ENCODE results near the gene ARHGAP8. TPM values are rescaled to one million over a fixed set of nuclear protein-coding genes. Genes with fewer than 3 reads are reported as not detected.

The ARHGAP8 gene
- polyA plus RNA-seq, 2 donors, result 7.2 to 11.2 TPM

DNA sequence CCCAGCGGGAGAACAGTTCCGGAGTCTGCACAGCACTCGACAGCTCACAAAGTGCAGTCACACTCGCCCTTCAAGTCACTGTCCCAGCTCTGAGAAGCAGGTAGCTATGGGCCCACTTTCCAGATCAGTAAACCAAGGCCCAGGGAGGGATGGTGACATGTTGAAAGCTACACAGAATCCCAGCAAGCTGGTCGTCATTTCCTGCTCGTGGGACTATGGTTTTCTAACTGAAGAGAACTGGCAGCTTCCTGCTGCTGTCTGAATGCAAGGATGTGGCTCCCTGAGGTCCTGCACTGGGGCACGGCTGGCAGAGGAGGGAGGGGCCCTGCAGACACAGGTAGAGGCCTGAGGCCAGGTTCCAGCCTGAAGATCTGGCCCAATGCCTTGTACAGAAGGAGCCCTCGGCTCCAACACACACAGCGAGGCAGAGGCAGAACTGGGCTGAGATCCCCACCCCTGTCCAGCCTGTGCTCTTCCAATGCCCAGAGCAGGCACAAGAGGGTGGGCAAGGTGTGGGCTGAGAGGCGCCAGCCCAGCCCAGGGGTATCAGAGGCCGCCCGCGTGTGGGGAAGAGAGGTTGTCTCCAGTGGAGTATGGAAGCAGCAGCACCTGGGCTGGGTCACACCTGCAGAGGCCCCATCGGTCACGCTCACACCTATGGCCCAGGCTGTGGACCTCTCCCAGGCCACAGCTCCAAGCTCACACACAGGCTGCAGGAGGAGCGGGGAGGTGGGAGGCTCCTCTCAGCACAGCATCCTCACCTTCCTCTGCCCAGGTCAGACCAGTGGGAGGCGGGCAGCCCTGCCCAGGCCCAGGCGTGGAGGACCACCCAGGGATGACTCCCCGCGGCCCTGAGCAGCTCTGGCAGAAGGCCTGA is 138.3 kb downstream of the ARHGAP8 start:
- no peaks in the 10 kb centered on the region for H3K36me3 ChIP-seq (ENCODE audit: control insufficient read depth in 2 of 2, insufficient read depth in 2 of 2, low read length in 1 of 2)
- H3K27me3 ChIP-seq (ENCODE audit: control insufficient read depth in 1 of 2, insufficient read depth in 2 of 2, low read length in 2 of 2), result no peaks in the 10 kb centered on the region
- no peak overlapping the region for H3K27ac ChIP-seq (ENCODE audit: low read depth in 2 of 2, low read length in 1 of 2)
- H3K9me3 ChIP-seq (ENCODE audit: control insufficient read depth in 2 of 2, insufficient read depth in 1 of 2, low read depth in 1 of 2, low read length in 1 of 2), result no peaks in the 10 kb centered on the region
- no peaks in the 10 kb centered on the region for H3K4me1 ChIP-seq (ENCODE audit: control insufficient read depth in 2 of 2, insufficient read depth in 2 of 2, low read length in 1 of 2)
- WGBS, 2 donors, result 75 to 79% methylated on average over 15 to 20 of the region's 20 CpGs
- H3K4me3 ChIP-seq (ENCODE audit: low read depth in 1 of 2, low read length in 2 of 2), result no peak overlapping the region

DNA sequence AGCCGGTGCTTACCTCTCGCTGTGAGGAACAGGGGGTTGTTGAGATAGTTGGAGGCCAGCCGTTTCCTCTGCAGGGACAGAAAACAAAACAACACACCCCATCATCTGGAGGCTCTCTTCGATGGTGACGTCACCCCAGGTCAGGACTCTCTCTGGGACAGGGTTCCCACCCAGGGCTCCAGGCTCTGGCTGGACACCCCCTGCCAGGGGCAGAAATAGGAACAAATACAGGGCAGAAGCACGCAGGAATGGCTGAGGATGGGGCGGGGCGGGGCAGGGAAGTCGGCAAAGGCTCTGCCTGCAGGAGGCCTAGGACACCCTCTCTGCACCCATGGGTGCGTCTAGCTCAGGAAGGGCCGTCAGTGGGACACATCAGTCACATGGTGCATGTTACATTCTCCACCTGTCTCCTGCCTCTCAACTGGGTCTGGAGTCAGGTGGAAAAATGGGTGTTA is 138.9 kb downstream of the ARHGAP8 start:
- H3K4me3 ChIP-seq (ENCODE audit: low read depth in 1 of 2, low read length in 2 of 2), result no peak overlapping the region
- no peaks in the 10 kb centered on the region for H3K27me3 ChIP-seq (ENCODE audit: control insufficient read depth in 1 of 2, insufficient read depth in 2 of 2, low read length in 2 of 2)
- H3K4me1 ChIP-seq (ENCODE audit: control insufficient read depth in 2 of 2, insufficient read depth in 2 of 2, low read length in 1 of 2), result no peaks in the 10 kb centered on the region
- no peaks in the 10 kb centered on the region for H3K9me3 ChIP-seq (ENCODE audit: control insufficient read depth in 2 of 2, insufficient read depth in 1 of 2, low read depth in 1 of 2, low read length in 1 of 2)
- H3K27ac ChIP-seq (ENCODE audit: low read depth in 2 of 2, low read length in 1 of 2), result no peak overlapping the region
- WGBS, 2 donors, result 78 to 83% methylated on average over 11 of the region's 11 CpGs
- H3K36me3 ChIP-seq (ENCODE audit: control insufficient read depth in 2 of 2, insufficient read depth in 2 of 2, low read length in 1 of 2), result no peaks in the 10 kb centered on the region

DNA sequence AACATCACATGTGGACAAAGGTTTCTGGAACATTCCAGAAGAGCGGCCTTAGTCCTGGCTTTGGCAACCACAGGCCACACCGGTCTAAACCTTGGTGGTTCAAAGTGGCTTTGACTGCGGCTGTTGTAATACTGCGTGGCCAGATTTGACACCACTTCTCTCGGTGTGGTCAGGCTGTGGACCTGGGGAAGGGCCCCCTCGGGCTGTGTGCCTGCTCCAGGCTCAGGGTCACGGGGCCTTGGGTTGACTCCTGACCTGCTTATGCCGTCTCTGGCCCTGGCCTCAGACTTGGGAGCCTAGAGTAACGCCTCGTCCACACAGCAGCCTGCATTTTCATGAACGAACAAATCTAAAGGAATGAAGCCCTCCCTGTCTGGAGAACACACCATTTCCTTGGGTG is 139.4 kb downstream of the ARHGAP8 start:
- Histone ChIP-seq H3K27ac (ENCODE audit: low read depth in 2 of 2, low read length in 1 of 2) (no peak overlapping the region), H3K36me3 (ENCODE audit: control insufficient read depth in 2 of 2, insufficient read depth in 2 of 2, low read length in 1 of 2) (no peaks in the 10 kb centered on the region), H3K4me1 (ENCODE audit: control insufficient read depth in 2 of 2, insufficient read depth in 2 of 2, low read length in 1 of 2) (no peaks in the 10 kb centered on the region), H3K27me3 (ENCODE audit: control insufficient read depth in 1 of 2, insufficient read depth in 2 of 2, low read length in 2 of 2) (no peaks in the 10 kb centered on the region), H3K4me3 (ENCODE audit: low read depth in 1 of 2, low read length in 2 of 2) (no peak overlapping the region), H3K9me3 (ENCODE audit: control insufficient read depth in 2 of 2, insufficient read depth in 1 of 2, low read depth in 1 of 2, low read length in 1 of 2) (no peaks in the 10 kb centered on the region)
- WGBS, 2 donors, result 82 to 88% methylated on average over 11 of the region's 11 CpGs

DNA sequence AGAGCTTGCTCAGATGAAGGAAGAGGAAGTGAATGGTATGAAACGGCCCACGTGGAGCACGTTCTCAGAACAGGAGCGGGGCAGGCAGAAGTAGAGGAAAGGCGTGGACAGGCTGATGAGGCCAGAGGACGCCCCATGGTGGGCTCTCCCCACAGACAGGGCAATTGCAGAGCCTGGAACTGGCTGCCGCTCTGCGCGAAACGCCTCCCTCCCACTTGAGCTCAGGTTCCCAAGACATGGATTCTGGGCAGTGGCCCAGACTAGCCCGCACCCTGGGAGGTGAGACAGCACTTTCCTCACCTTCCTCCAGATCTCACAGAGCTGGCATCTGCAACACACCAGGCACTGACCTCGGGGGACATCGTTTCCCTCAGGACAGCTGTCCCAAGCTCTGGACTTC is 139.9 kb downstream of the ARHGAP8 start:
- H3K27me3 ChIP-seq (ENCODE audit: control insufficient read depth in 1 of 2, insufficient read depth in 2 of 2, low read length in 2 of 2), result no peaks in the 10 kb centered on the region
- H3K4me3 ChIP-seq (ENCODE audit: low read depth in 1 of 2, low read length in 2 of 2), result no peak overlapping the region
- no peaks in the 10 kb centered on the region for H3K36me3 ChIP-seq (ENCODE audit: control insufficient read depth in 2 of 2, insufficient read depth in 2 of 2, low read length in 1 of 2)
- peaks cover 0 to 2% of the 10 kb centered on the region in 2 donors for H3K9me3 ChIP-seq (ENCODE audit: control insufficient read depth in 2 of 2, insufficient read depth in 1 of 2, low read depth in 1 of 2, low read length in 1 of 2)
- no peak overlapping the region for H3K27ac ChIP-seq (ENCODE audit: low read depth in 2 of 2, low read length in 1 of 2)
- WGBS, 2 donors, result 80 to 81% methylated on average over 13 of the region's 13 CpGs
- H3K4me1 ChIP-seq (ENCODE audit: control insufficient read depth in 2 of 2, insufficient read depth in 2 of 2, low read length in 1 of 2), result no peaks in the 10 kb centered on the region

DNA sequence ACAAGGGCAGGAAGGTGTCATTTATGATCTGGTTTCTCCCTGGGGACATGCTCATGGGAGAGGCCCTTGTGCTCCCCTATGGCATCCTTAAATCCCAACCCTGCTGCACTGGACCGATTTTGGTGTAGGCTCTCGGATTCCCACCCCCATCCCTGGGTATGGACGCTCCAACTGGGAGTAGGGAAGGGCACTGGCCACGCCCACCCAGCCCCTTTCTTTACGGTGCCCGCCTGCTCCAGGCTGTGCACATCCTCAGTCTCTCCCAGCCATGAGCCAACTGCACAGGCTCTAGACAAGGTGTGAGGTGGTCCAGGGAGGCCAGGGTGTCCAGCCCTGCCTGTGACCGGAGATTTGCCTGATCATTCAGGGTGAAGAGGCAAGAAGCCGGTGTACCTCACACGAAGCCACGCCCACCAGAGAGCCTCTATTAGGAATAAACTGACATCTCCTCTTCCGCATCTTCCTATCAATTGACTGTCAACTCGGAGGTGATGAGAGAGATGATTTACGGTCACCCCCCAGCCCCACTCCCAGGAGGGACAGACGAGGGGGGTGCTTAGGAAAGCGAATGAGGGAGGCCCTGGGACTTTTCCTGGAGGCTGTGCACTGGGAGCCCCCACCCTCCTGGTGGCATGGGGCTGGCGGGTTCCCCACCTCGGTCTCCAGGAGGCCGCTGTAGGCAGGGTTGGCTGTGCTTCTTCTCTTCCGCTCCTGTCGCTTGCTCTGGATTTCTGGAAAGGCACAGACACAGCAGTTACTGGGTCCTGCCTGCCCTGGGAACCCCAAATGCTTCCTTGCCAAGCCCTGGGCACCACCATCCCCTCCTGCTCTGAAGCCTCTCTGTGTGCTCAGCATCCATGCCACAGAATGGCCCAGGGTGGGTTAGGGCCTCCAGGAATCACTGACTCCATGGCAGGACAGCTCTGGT is 140.7 kb downstream of the ARHGAP8 start:
- Histone ChIP-seq H3K27ac (ENCODE audit: low read depth in 2 of 2, low read length in 1 of 2) (no peak overlapping the region), H3K36me3 (ENCODE audit: control insufficient read depth in 2 of 2, insufficient read depth in 2 of 2, low read length in 1 of 2) (no peaks in the 10 kb centered on the region), H3K27me3 (ENCODE audit: control insufficient read depth in 1 of 2, insufficient read depth in 2 of 2, low read length in 2 of 2) (no peaks in the 10 kb centered on the region), H3K4me3 (ENCODE audit: low read depth in 1 of 2, low read length in 2 of 2) (no peak overlapping the region), H3K9me3 (ENCODE audit: control insufficient read depth in 2 of 2, insufficient read depth in 1 of 2, low read depth in 1 of 2, low read length in 1 of 2) (peaks cover 0 to 3% of the 10 kb centered on the region in 2 donors), H3K4me1 (ENCODE audit: control insufficient read depth in 2 of 2, insufficient read depth in 2 of 2, low read length in 1 of 2) (no peaks in the 10 kb centered on the region)
- 81 to 83% methylated on average over 20 of the region's 20 CpGs for WGBS, 2 donors

DNA sequence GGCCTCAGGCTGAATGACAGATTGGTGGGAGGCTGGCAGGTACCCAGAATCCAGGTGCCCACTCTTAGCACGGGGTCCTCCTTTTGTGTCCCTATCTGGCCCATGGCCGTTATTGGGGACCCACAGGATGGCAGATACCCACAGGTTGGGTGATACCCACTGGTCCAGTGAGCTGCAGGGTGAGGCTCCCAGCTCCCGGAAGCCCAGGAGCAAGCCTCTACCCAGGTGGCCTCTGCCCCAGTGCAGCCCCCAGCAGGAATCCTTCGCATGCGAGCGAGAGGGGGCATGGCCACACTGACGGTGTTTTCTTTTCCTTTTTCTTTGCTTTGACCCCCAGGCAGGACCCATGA is 141.3 kb downstream of the ARHGAP8 start:
- no peak overlapping the region for H3K4me3 ChIP-seq (ENCODE audit: low read depth in 1 of 2, low read length in 2 of 2)
- H3K36me3 ChIP-seq (ENCODE audit: control insufficient read depth in 2 of 2, insufficient read depth in 2 of 2, low read length in 1 of 2), result no peaks in the 10 kb centered on the region
- 52 to 59% methylated on average over 7 of the region's 7 CpGs for WGBS, 2 donors
- peaks cover 0 to 3% of the 10 kb centered on the region in 2 donors for H3K9me3 ChIP-seq (ENCODE audit: control insufficient read depth in 2 of 2, insufficient read depth in 1 of 2, low read depth in 1 of 2, low read length in 1 of 2)
- H3K4me1 ChIP-seq (ENCODE audit: control insufficient read depth in 2 of 2, insufficient read depth in 2 of 2, low read length in 1 of 2), result no peaks in the 10 kb centered on the region
- no peak overlapping the region for H3K27ac ChIP-seq (ENCODE audit: low read depth in 2 of 2, low read length in 1 of 2)
- H3K27me3 ChIP-seq (ENCODE audit: control insufficient read depth in 1 of 2, insufficient read depth in 2 of 2, low read length in 2 of 2), result no peaks in the 10 kb centered on the region

DNA sequence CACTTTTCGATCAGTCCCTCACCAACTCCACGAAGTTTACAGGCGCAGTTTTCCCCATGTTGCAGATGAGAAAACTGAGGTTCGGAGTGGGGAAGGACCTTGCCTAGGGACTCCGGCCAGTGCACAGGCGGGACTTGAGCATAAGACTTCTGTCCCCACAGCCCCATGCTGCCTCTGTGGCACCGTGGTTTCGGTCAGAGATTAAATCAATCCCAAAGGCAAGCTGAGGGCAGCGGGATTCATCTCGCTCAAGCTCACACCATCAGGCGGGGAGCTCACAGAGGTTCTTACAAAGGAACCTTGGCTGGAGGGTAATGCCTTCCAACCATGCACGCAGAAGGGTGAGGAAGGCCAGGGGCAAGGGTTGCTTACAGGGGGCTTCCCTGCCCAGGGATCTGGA is 141.9 kb downstream of the ARHGAP8 start:
- H3K4me3 ChIP-seq (ENCODE audit: low read depth in 1 of 2, low read length in 2 of 2), result no peak overlapping the region
- peaks cover 0 to 3% of the 10 kb centered on the region in 2 donors for H3K9me3 ChIP-seq (ENCODE audit: control insufficient read depth in 2 of 2, insufficient read depth in 1 of 2, low read depth in 1 of 2, low read length in 1 of 2)
- 85 to 86% methylated on average over 12 of the region's 12 CpGs for WGBS, 2 donors
- H3K36me3 ChIP-seq (ENCODE audit: control insufficient read depth in 2 of 2, insufficient read depth in 2 of 2, low read length in 1 of 2), result no peaks in the 10 kb centered on the region
- H3K4me1 ChIP-seq (ENCODE audit: control insufficient read depth in 2 of 2, insufficient read depth in 2 of 2, low read length in 1 of 2), result no peaks in the 10 kb centered on the region
- no peaks in the 10 kb centered on the region for H3K27me3 ChIP-seq (ENCODE audit: control insufficient read depth in 1 of 2, insufficient read depth in 2 of 2, low read length in 2 of 2)
- no peak overlapping the region for H3K27ac ChIP-seq (ENCODE audit: low read depth in 2 of 2, low read length in 1 of 2)

DNA sequence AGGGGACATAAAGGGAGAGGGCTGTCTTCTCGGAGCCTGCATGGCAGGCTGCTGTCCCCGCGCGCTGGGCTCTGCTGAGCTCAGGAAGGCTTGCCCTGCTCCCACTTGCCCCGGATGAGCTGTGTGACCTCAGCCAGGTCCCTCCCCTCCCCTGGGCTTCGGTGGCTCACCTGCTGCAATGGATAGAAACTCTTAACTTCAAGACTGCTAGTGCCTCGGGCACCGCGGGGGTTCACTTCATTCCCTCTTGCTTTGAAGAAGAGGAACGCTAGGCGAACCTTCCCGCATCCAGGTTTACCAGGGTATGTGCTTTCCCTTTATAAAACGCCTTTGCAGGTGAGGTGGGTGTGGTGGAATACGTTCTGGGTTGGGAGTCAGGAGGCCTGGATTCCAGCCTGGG is 142.4 kb downstream of the ARHGAP8 start:
- no peak overlapping the region for H3K4me3 ChIP-seq (ENCODE audit: low read depth in 1 of 2, low read length in 2 of 2)
- H3K27ac ChIP-seq (ENCODE audit: low read depth in 2 of 2, low read length in 1 of 2), result no peak overlapping the region
- no peaks in the 10 kb centered on the region for H3K36me3 ChIP-seq (ENCODE audit: control insufficient read depth in 2 of 2, insufficient read depth in 2 of 2, low read length in 1 of 2)
- H3K9me3 ChIP-seq (ENCODE audit: control insufficient read depth in 2 of 2, insufficient read depth in 1 of 2, low read depth in 1 of 2, low read length in 1 of 2), result peaks cover 0 to 3% of the 10 kb centered on the region in 2 donors
- no peaks in the 10 kb centered on the region for H3K27me3 ChIP-seq (ENCODE audit: control insufficient read depth in 1 of 2, insufficient read depth in 2 of 2, low read length in 2 of 2)
- H3K4me1 ChIP-seq (ENCODE audit: control insufficient read depth in 2 of 2, insufficient read depth in 2 of 2, low read length in 1 of 2), result no peaks in the 10 kb centered on the region
- WGBS, 2 donors, result 80 to 81% methylated on average over 14 of the region's 14 CpGs

DNA sequence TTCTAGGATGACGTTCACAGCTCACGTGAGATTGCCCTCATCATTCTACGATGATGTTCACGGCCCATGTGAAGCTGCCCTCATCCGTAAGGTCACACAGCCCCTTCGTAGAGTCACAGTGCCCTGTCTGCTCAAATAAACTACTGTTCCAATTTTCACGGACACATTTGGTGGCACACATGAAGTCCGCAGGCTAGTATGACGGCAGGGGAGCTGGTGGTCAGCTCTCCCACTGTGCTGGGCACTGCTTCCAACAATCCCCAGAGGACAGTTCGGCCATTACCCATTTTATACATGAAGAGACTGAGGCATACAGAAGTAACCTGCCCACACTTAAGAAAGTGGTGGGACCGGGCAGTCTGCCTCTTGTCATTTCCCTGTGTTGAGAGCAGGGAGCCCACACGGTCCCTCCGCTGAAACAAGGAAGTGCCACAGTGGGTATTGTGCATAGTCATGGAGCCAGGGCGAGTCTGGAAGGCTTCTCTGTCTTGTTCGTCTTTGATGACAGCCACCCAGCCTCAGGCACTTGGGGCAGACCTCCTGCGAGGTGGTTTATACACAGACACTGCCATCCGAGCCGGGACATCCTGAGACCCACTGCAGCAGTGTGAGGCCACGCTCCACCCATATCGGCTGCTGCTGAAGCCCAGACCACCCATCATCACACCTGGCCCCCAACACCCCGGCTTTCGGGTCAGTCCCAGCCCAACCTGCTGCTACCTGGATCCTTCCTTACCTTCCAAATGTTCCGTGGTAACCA is 143.1 kb downstream of the ARHGAP8 start:
- no peak overlapping the region for H3K27ac ChIP-seq (ENCODE audit: low read depth in 2 of 2, low read length in 1 of 2)
- 81 to 84% methylated on average over 23 of the region's 23 CpGs for WGBS, 2 donors
- H3K9me3 ChIP-seq (ENCODE audit: control insufficient read depth in 2 of 2, insufficient read depth in 1 of 2, low read depth in 1 of 2, low read length in 1 of 2), result peaks cover 0 to 3% of the 10 kb centered on the region in 2 donors

More for the DNA sequence above, 143.1 kb downstream of the ARHGAP8 start:
- Histone ChIP-seq H3K36me3 (ENCODE audit: control insufficient read depth in 2 of 2, insufficient read depth in 2 of 2, low read length in 1 of 2) (no peaks in the 10 kb centered on the region), H3K27me3 (ENCODE audit: control insufficient read depth in 1 of 2, insufficient read depth in 2 of 2, low read length in 2 of 2) (no peaks in the 10 kb centered on the region), H3K4me1 (ENCODE audit: control insufficient read depth in 2 of 2, insufficient read depth in 2 of 2, low read length in 1 of 2) (no peaks in the 10 kb centered on the region), H3K4me3 (ENCODE audit: low read depth in 1 of 2, low read length in 2 of 2) (no peak overlapping the region)
